ENCODE measurements around the gene MMUT.

- no peak for TF ChIP-seq POLR2A (IDR thresholded peaks at IDR 0.05)
- TF ChIP-seq CTCF (IDR thresholded peaks at IDR 0.05) = no peak
- TF ChIP-seq POLR2AphosphoS5 (IDR thresholded peaks at IDR 0.05) = no peak
Observed at GRCh38 chr6:49464691-49465090, 1.6 kb upstream of the MMUT start.
